Measurements from ENCODE around the gene NLN. TPM values are rescaled to one million over a fixed set of nuclear protein-coding genes. Genes with fewer than 3 reads are reported as not detected.

NLN gene
- total and polyA plus RNA-seq, 2 of the 13 experiments (the other 11 are each of a cell fraction or from before 2014, with no cell fraction given): 11.9 to 36.7 TPM

GRCh38 chr5:65702036-65702435 lies 20.0 kb upstream of the NLN start (continued):
- TF ChIP-seq, protein P1, sequence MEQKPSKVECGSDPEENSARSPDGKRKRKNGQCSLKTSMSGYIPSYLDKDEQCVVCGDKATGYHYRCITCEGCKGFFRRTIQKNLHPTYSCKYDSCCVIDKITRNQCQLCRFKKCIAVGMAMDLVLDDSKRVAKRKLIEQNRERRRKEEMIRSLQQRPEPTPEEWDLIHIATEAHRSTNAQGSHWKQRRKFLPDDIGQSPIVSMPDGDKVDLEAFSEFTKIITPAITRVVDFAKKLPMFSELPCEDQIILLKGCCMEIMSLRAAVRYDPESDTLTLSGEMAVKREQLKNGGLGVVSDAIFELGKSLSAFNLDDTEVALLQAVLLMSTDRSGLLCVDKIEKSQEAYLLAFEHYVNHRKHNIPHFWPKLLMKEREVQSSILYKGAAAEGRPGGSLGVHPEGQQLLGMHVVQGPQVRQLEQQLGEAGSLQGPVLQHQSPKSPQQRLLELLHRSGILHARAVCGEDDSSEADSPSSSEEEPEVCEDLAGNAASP (CRISPR knock-in tag; IDR thresholded peaks at IDR 0.05; ENCODE audit: borderline replicate concordance): no peak
- TF ChIP-seq HNF4A (CRISPR knock-in tag; IDR thresholded peaks at IDR 0.05): peak; percentile 83
- no peak for TF ChIP-seq TFE3 (CRISPR knock-in tag; IDR thresholded peaks at IDR 0.05)
- peak; percentile 46; the same call in 1 of the 2 replicates for TF ChIP-seq ARID5B (CRISPR knock-in tag; IDR thresholded peaks at IDR 0.05)
- TF ChIP-seq, protein P2, sequence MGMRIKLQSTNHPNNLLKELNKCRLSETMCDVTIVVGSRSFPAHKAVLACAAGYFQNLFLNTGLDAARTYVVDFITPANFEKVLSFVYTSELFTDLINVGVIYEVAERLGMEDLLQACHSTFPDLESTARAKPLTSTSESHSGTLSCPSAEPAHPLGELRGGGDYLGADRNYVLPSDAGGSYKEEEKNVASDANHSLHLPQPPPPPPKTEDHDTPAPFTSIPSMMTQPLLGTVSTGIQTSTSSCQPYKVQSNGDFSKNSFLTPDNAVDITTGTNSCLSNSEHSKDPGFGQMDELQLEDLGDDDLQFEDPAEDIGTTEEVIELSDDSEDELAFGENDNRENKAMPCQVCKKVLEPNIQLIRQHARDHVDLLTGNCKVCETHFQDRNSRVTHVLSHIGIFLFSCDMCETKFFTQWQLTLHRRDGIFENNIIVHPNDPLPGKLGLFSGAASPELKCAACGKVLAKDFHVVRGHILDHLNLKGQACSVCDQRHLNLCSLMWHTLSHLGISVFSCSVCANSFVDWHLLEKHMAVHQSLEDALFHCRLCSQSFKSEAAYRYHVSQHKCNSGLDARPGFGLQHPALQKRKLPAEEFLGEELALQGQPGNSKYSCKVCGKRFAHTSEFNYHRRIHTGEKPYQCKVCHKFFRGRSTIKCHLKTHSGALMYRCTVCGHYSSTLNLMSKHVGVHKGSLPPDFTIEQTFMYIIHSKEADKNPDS (CRISPR knock-in tag; IDR thresholded peaks at IDR 0.05): no peak
- TF ChIP-seq NPAS2 (CRISPR knock-in tag; IDR thresholded peaks at IDR 0.05; ENCODE audit: borderline replicate concordance): no peak
- TF ChIP-seq, protein P3, sequence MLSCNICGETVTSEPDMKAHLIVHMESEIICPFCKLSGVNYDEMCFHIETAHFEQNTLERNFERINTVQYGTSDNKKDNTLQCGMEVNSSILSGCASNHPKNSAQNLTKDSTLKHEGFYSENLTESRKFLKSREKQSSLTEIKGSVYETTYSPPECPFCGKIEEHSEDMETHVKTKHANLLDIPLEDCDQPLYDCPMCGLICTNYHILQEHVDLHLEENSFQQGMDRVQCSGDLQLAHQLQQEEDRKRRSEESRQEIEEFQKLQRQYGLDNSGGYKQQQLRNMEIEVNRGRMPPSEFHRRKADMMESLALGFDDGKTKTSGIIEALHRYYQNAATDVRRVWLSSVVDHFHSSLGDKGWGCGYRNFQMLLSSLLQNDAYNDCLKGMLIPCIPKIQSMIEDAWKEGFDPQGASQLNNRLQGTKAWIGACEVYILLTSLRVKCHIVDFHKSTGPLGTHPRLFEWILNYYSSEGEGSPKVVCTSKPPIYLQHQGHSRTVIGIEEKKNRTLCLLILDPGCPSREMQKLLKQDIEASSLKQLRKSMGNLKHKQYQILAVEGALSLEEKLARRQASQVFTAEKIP (CRISPR knock-in tag; IDR thresholded peaks at IDR 0.05; ENCODE audit: borderline replicate concordance): no peak
- TF ChIP-seq, protein P4, sequence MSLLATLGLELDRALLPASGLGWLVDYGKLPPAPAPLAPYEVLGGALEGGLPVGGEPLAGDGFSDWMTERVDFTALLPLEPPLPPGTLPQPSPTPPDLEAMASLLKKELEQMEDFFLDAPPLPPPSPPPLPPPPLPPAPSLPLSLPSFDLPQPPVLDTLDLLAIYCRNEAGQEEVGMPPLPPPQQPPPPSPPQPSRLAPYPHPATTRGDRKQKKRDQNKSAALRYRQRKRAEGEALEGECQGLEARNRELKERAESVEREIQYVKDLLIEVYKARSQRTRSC (CRISPR knock-in tag; IDR thresholded peaks at IDR 0.05; ENCODE audit: low read depth): no peak
- TF ChIP-seq HNRNPLL (IDR thresholded peaks at IDR 0.05; ENCODE audit: low read depth, low read length, poor library complexity, severe bottlenecking): no peak
- no peak for TF ChIP-seq MBNL3 (CRISPR knock-in tag; conservative IDR thresholded peaks at IDR 0.05)
- no peak for TF ChIP-seq ESRRA (CRISPR knock-in tag; IDR thresholded peaks at IDR 0.05; ENCODE audit: low read depth)
- no peak for TF ChIP-seq ZNF224 (CRISPR knock-in tag; IDR thresholded peaks at IDR 0.05)
- no peak for TF ChIP-seq MXD4 (CRISPR knock-in tag; IDR thresholded peaks at IDR 0.05)
- TF ChIP-seq, protein P5, sequence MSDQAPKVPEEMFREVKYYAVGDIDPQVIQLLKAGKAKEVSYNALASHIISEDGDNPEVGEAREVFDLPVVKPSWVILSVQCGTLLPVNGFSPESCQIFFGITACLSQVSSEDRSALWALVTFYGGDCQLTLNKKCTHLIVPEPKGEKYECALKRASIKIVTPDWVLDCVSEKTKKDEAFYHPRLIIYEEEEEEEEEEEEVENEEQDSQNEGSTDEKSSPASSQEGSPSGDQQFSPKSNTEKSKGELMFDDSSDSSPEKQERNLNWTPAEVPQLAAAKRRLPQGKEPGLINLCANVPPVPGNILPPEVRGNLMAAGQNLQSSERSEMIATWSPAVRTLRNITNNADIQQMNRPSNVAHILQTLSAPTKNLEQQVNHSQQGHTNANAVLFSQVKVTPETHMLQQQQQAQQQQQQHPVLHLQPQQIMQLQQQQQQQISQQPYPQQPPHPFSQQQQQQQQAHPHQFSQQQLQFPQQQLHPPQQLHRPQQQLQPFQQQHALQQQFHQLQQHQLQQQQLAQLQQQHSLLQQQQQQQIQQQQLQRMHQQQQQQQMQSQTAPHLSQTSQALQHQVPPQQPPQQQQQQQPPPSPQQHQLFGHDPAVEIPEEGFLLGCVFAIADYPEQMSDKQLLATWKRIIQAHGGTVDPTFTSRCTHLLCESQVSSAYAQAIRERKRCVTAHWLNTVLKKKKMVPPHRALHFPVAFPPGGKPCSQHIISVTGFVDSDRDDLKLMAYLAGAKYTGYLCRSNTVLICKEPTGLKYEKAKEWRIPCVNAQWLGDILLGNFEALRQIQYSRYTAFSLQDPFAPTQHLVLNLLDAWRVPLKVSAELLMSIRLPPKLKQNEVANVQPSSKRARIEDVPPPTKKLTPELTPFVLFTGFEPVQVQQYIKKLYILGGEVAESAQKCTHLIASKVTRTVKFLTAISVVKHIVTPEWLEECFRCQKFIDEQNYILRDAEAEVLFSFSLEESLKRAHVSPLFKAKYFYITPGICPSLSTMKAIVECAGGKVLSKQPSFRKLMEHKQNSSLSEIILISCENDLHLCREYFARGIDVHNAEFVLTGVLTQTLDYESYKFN (CRISPR knock-in tag; conservative IDR thresholded peaks at IDR 0.05): peak; percentile 62; the same call in 1 of the 2 replicates

Measured in HepG2 (cell line).